A204.1 (cell line): ENCODE data around the gene ATL2.
"Not testable (repeated sequence)": the region's sequence is repeated elsewhere in the genome, so short reads cannot be mapped to it uniquely, and the experiment has no call there.

Source experiments
- FAIRE-seq: peaks from 2 replicates; lab custom pipeline; 2012; peaks lifted over from hg19 to GRCh38; lab: Jason Lieb, UNC

The ATL2 gene

DNA sequence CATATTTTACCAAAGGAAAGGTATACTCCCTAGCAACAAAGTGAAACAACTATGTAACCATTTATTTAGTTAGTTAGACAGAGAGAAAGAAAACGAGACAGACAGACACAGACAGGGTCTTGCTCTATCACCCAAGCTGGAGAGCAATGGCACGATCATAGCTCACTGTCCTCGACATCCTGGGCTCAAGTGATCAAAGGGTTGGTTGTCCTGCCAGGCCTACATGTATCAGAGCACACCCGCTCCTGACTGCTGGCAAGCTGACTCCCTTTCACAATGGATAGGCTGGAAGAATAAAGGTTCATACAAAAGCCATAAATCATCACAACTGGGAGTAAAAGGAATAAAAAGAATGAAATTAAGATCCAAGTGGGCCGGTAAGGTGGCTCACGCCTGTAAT is 53.5 kb downstream of the ATL2 start:
- FAIRE-seq: no peak

- FAIRE-seq: no peak
Observed at GRCh38 chr2:38322224-38322914, 54.7 kb downstream of the ATL2 start.

DNA sequence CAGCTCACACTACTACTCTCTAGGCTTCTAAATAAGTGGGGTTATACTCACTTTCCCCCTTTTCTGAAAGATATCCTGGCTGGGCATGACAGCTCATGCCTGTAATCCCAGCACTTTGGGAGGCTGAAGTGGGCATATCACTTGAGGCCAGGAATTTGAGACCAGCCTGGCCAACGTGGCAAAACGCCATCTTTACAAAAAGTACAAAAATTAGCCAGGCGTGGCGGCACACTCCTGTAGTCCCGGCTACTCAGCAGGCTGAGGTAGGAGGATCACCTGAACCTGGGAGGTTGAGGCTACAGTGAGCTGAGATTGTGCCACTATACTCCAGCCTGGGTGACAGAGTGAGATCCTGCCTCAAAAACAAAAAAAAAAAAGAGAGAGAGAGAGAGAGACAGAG is 57.8 kb downstream of the ATL2 start:
- FAIRE-seq: not testable (repeated sequence)

DNA sequence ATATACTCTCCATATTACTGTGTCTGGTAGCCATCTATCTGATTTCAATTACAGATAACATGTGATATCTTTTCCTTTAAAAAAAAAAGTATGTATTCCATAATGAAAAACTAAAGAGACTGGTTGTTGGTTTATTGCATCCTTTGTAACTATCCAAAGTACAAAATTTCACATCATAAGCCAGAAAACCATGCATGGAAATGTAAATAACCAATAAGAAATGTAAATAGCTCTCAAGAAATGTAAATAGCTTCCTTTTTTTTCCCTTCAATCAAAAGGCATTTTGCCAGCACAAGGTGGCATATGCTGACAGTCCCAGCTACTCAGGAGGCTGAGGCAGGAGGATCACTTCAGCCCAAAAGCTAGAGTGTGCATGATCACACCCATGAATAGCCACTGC is 59.3 kb downstream of the ATL2 start:
- FAIRE-seq: no peak

DNA sequence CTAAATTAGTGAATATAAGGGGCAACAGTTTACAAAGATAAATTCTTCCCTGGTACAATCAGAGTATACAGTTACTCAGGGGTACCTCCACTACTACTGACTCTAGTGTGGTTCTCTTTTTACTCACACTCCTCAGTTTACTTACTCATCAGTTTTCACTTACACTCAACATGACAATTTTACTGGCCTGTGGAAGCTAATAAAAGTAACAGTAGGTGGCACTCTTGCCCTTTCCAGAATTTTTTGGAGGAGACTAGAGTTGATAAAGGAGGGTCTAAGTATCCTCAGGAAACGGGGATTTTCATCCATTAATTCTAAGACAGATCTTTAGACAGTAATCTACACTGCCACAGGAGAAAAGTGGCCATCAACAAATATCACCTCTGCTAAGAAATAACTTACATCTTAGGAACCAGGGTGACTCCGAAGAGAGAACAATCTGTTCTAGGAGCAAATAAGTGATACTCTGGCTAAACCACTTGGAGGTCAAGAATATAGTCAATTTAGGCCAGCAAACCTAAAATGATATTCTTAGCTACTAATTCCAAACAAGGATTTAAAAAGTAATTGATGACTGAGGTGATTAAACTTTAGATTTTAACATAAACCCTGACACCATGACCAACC is 61.3 kb downstream of the ATL2 start:
- FAIRE-seq: peak; percentile 66

GRCh38 chr2:38308821-38309220 is 68.3 kb downstream of the ATL2 start:
- no peak for FAIRE-seq

GRCh38 chr2:38301969-38302702 is 74.9 kb downstream of the ATL2 start:
- no peak for FAIRE-seq

GRCh38 chr2:38301340-38301968 is 75.6 kb downstream of the ATL2 start:
- no peak for FAIRE-seq

DNA sequence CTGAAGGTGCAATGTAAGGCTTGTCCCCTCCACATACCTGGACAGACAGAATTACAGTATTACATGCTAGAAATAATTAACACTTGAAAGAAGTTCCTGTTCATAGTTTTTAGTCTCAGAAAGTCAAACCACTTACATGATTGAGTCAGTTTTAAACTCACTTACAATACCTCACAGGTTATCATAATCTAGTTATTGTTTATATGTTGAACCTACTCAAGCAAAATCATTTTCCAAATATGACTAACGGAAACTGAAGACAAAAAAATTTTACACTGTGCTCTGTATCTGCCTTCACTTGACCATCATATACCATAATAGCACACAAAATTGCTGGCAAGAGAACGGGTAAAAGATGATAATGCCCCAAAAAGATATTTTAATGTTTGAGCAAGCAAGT is 78.5 kb downstream of the ATL2 start:
- no peak for FAIRE-seq

DNA sequence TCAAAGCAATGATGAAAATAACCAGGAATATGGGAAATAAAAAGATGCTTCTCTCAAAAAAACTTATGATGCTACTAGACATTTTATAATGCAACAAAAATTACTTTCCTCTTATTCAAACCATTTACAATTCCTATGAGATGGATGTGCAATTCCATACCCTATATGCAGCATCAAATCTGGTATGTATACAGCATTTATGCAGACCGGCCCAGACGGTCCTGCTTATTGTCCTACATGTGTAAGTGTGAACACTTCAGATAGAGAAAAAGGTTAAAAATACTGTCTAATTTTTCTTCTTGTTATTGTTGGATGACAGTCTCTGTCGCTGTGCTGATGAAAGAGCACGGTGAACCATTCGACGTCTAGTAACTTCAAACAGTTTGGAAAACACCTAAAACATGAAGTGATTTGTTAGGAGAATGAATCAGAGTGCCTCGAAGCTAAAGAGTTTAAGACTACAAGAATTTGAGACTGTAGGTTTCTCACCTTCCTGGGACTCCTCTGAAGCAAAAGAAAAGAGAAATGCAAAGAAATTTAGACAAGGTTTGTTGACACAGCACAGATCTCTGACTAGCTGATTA is 80.8 kb downstream of the ATL2 start:
- no peak for FAIRE-seq

DNA sequence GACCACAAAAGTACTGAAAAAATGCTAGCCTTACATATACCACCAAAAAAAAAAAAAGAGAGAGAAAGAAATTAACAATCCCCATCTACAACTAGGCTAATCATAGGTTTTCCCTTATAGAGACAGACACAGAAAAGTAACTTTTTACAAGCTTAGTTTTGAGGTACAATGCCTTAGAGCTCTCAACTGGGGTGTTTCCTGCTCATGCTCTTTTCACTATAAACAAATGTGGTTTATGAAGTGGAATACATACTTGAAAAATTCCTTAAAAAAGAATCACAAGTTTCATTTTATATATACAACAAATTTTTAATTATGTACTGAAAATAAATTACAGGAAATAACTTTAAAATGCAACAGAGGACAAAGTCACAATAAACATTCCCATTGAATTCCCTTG is 82.5 kb downstream of the ATL2 start:
- no peak for FAIRE-seq

DNA sequence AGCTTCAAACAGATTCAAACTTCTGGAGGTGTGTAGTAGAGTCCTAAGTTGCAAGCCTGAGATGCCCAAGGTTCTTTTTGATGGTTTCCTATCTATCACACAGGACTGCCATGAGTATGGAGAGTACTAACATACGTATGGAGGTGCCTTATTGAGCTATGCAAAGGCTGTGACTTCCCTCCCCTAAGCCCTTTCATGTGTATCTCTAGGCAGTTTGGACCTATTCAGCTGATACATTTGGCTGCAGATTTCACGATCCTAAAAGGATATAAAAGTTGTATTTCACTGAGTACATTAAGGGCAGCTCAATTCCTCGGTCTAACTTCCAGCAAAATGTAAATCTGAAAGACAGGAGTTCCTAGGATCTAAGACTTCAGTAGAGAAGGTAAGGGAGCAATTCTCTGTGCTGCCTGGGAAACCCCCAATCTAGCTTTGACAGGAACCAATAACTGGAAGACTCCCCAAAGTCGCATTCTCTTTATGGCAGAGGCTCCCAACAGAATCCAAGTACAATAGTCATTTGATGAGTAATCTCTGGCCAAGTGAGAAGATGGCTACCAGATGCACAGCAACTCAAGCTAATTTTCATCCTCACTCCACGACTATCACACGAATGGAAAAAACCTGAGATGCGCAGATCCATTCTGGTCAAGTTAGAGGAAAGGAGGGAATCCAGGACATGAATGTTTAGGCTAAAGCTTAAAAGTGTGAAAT is 83.8 kb downstream of the ATL2 start:
- FAIRE-seq: no peak

GRCh38 chr2:38290332-38290731 is 86.7 kb downstream of the ATL2 start:
- FAIRE-seq: no peak

DNA sequence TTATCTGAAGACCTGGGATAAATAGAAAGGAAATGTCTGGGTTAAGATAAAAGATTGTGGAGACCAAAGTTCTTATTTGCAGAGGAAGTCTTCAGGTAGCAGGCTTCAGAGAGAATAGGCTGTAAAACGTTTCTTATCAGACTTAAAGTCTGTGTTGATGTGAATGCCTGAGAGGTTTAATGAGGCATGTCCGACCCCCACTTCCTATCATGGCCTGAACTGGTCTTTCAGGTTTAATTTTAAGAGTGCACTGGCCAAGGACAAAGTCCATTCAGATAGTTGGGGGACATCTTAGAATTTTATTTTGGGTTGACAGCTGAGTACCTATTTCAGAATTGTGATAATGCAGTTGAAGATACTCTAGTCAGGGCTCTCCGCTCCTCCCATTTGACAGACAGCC is 92.1 kb downstream of the ATL2 start:
- no peak for FAIRE-seq

DNA sequence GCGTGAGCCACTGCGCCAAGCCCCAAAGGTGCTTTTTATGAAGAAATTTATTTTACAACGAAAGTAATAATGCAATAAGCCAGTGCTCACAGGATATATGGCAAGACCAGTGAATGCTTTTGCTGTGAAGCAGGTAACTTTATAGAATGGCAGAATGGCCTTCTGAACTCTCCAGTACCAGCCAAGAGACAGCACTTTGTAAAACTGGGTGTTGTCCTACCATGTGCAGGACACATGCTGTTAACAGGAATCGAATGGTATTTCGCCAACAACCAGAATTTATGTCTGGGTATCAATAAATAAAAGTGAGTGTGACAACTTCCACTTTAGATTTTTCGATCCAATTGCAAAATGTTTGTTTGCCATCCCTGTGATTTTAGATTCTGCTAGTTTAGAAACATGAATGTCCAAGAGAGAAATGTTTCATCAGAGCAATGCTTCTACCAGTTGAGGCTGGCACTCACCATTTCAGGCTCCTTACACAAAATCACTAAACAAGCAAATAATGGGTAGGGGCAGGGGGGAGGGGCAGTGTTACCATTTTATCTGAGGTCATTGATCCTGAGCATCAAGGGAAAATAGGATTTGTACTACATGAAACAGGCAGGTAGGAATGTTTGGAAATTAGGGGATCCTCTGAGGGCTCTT is 95.9 kb downstream of the ATL2 start:
- FAIRE-seq: no peak

DNA sequence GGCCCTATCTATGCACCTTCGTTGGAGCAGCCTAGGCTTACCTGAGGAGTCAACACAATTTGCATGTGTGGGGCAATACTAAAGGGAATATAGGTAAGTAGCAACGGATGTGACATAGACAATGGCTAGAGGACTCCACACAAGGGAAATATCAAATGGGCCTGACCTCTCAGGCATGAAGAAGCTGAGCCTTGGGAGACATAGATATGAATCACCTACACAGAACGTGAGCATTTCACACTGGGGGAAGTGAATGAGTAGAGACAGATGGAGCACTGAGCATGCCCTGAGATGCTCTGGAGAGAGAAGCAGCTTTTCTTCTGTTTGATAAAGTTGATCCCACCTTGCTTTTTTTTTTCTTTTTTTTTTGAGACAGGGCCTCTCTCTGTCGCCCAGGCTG is 97.9 kb downstream of the ATL2 start:
- no peak for FAIRE-seq

- not testable (repeated sequence) for FAIRE-seq
Observed at GRCh38 chr2:38278117-38278438, 99.0 kb downstream of the ATL2 start.

GRCh38 chr2:38277245-38278116 is 99.6 kb downstream of the ATL2 start:
- no peak for FAIRE-seq

DNA sequence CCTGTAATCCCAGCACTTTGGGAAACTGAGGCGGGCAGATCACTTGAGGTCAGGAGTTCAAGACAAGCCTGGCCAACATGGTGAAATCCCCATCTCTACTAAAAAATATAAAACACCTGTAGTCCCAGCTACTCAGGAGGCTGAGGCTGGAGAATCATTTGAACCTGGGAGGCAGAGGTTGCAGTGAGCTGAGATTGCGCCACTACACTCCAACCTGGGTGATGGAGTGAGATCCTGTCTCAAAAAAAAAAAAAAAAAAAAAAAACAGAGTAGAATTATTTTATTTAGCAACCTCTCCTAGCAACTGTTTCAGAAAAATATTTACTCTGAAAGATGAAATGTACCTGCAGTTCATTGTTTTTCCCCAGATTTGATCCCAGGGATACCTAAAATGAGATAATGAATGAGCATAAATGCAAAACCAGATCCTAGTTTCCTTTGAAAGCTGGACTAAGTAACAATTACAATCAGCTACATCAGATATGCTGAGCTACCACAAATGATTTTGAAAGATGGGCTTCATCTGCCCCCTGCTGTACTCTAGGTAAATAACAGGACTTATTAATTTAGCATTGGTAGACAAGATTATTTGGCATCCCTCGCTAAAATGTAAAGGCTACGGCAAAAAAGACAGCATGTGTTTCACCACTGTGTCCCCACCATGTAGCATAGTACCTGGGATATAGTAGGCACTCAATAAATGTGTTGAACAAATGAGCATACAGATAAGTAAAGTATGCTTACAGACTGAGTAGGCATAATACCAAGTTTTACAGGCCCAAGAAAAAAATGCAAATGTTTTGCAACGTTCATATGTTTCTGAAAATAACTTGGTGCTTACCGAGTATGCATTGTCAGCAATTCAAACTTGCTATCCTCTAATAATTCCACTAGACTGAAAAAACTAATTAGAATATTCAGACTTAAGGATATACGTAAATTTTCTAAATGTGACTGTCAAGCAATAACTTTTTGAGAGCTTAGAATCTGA is 102.5 kb downstream of the ATL2 start:
- FAIRE-seq: peak; percentile 70
